Lower leg skin (tissue), 4 donors: Measurements from ENCODE around the gene MED31. TPM values are rescaled to one million over a fixed set of nuclear protein-coding genes. Genes with fewer than 3 reads are reported as not detected.

Experiments used
- DNase-seq, 2 donors: peaks; one replicate each; pipeline ENCODE4 v3.0.0-alpha.2; 2019; ENCODE audit warnings: low spot score in 2 of 2
- H3K4me3 ChIP-seq: fragments of 200-600 bp; sonication (generic); 2 replicates; pipeline ENCODE4 v1.5.1; 2017; ENCODE audit warnings: mild to moderate bottlenecking, low read depth; ENCODE audit not compliant: poor library complexity, severe bottlenecking
- CTCF ChIP-seq, 3 donors: fragments of 450-650 bp; IDR thresholded peaks; one replicate each; pipeline ENCODE4 v1.5.1; 2016; ENCODE audit warnings: antibody characterized with exemption in 3 of 3, mild to moderate bottlenecking in 3 of 3, moderate library complexity in 2 of 3
- POLR2A ChIP-seq, 2 donors: fragments of 450-650 bp; IDR thresholded peaks; one replicate each; pipeline ENCODE4 v1.6.1; 2016 to 2017; ENCODE audit warnings: antibody characterized with exemption in 2 of 2, mild to moderate bottlenecking in 1 of 2, moderate library complexity in 1 of 2
- WGBS, 2 donors: methylation state at CpG; one replicate each; pipeline ENCODE4 v1.1.5; 2018; 5-methylcytosine and 5-hydroxymethylcytosine counted together
- intact Hi-C: fragments of 100-400 bp; cut with DNase I; formaldehyde crosslinking; loops from one replicate; pipeline ENCODE4 v1.15.0; 2023; ENCODE audit warnings: low total_unique reads
- total RNA-seq, 4 donors: library from RNA; depleted of rRNA; stranded (reverse); fragments of >200 nt; gene quantifications; one replicate each; pipeline ENCODE4 v1.1.0, GENCODE V29; 2016

The MED31 gene
- total RNA-seq, 4 donors from 2014 or later = 2.4 to 16.5 (median 9.8) TPM

- intact Hi-C loops = no loop called here
- no peak for DNase-seq
- WGBS, 2 donors = 23 to 37% methylated on average over 15 of the region's 15 CpGs
- no peak for TF ChIP-seq POLR2A (IDR thresholded peaks at IDR 0.05)
- no peak for TF ChIP-seq CTCF (IDR thresholded peaks at IDR 0.05)
- H3K4me3 ChIP-seq = peak overlapping the region; percentile 81
Measured at GRCh38 chr17:6639014-6639585, 12.3 kb downstream of the MED31 start.

- no peak overlapping the region for H3K4me3 ChIP-seq
- no peak for DNase-seq
- TF ChIP-seq POLR2A (IDR thresholded peaks at IDR 0.05) = no peak
- TF ChIP-seq CTCF (IDR thresholded peaks at IDR 0.05) = no peak
- 66 to 74% methylated on average over 24 of the region's 24 CpGs for WGBS, 2 donors
- intact Hi-C loops = no loop called here
Measured at GRCh38 chr17:6638046-6638908, 13.1 kb downstream of the MED31 start.

- 86 to 95% methylated on average over 6 of the region's 6 CpGs for WGBS, 2 donors
Measured at GRCh38 chr17:6637458-6637840, 14.0 kb downstream of the MED31 start.

GRCh38 chr17:6636616-6637457 is 14.6 kb downstream of the MED31 start:
- TF ChIP-seq CTCF (IDR thresholded peaks at IDR 0.05) (no peak), POLR2A (IDR thresholded peaks at IDR 0.05) (no peak)

More at GRCh38 chr17:6637458-6637840, 14.0 kb downstream of the MED31 start:
- no peak overlapping the region for H3K4me3 ChIP-seq
- intact Hi-C loops = no loop called here
- TF ChIP-seq CTCF (IDR thresholded peaks at IDR 0.05) (no peak), POLR2A (IDR thresholded peaks at IDR 0.05) (no peak)
- DNase-seq = no peak

GRCh38 chr17:6636105-6636504 is 15.3 kb downstream of the MED31 start:
- intact Hi-C loops = no loop called here
- 63 to 67% methylated on average over 2 of the region's 2 CpGs for WGBS, 2 donors

More at GRCh38 chr17:6636616-6637457, 14.6 kb downstream of the MED31 start:
- 90 to 92% methylated on average over 17 of the region's 17 CpGs for WGBS, 2 donors
- DNase-seq = no peak
- H3K4me3 ChIP-seq = no peak overlapping the region
- intact Hi-C loops = no loop called here

More at GRCh38 chr17:6636105-6636504, 15.3 kb downstream of the MED31 start:
- H3K4me3 ChIP-seq = no peak overlapping the region
- TF ChIP-seq CTCF (IDR thresholded peaks at IDR 0.05) = no peak
- TF ChIP-seq POLR2A (IDR thresholded peaks at IDR 0.05) = no peak
- no peak for DNase-seq
